ENCODE results near the gene MED16.
"Not testable (repeated sequence)": the region's sequence is repeated elsewhere in the genome, so short reads cannot be mapped to it uniquely, and the experiment has no call there.

The MED16 gene

GRCh38 chr19:829129-829758, 63.7 kb downstream of the MED16 start:
- DNase-seq (ENCODE audit: low spot score), result no peak

GRCh38 chr19:827710-828321, 65.2 kb downstream of the MED16 start, which contains the start of gene AZU1:
Gene AZU1, plus strand, starts transcription at chr19:827837. Its CDS starts 10 bp downstream, at chr19:827847.
- DNase-seq (ENCODE audit: low spot score), result no peak

- no peak for DNase-seq (ENCODE audit: low spot score)
Observed at GRCh38 chr19:827314-827709, 65.7 kb downstream of the MED16 start.

- DNase-seq (ENCODE audit: low spot score), result no peak
Observed at GRCh38 chr19:825897-826644, 66.9 kb downstream of the MED16 start.

- DNase-seq (ENCODE audit: low spot score), result no peak
Observed at GRCh38 chr19:824885-825284, 68.1 kb downstream of the MED16 start.

- no peak for DNase-seq (ENCODE audit: low spot score)
Observed at GRCh38 chr19:823565-824121, 69.3 kb downstream of the MED16 start.

- no peak for DNase-seq (ENCODE audit: low spot score)
Observed at GRCh38 chr19:821825-822503, 71.0 kb downstream of the MED16 start, which contains the start of gene PLPPR3. Gene PLPPR3, minus strand, starts transcription at chr19:821955. Its CDS starts 396 bp downstream, at chr19:821559.

- DNase-seq (ENCODE audit: low spot score), result no peak
Observed at GRCh38 chr19:821231-821824, 71.7 kb downstream of the MED16 start.

GRCh38 chr19:820212-820611, 72.8 kb downstream of the MED16 start:
- not testable (repeated sequence) for DNase-seq (ENCODE audit: low spot score)
